HCT116 (cell line): ENCODE results near the gene UBE2E2. TPM values are rescaled to one million over a fixed set of nuclear protein-coding genes. Genes with fewer than 3 reads are reported as not detected.
"Not testable (repeated sequence)": the region's sequence is repeated elsewhere in the genome, so short reads cannot be mapped to it uniquely, and the experiment has no call there.

Experiments used
- ATAC-seq: fragments of 200-7000 bp; cut with Tn5 transposase; 2 replicates; pipeline ENCODE4 v1.9.1; 2020; ENCODE audit warnings: mild to moderate bottlenecking, moderate library complexity
- BruUV-seq: library from RNA; stranded (reverse); fragments of 400-500 nt; replicated peaks from 2 replicates; lab custom pipeline; 2021; lab: Mats Ljungman, UMichigan
- CTCF ChIA-PET: fragments of 300-600 bp; sonication (Branson Sonifier 250); formaldehyde crosslinking; loops from one replicate; lab custom pipeline; 2021; ENCODE audit warnings: antibody characterized with exemption; lab: Charles Lee
- POLR2A ChIA-PET: fragments of 300-600, 350-600 bp; sonication (Branson Sonifier 250); formaldehyde crosslinking; loops from one replicate; lab custom pipeline; 2021; ENCODE audit warnings: antibody characterized with exemption; lab: Charles Lee
- RAD21 ChIA-PET, 2 experiments: fragments of 300-600 bp; sonication (Branson Sonifier 250); formaldehyde crosslinking; loops; one replicate each; lab custom pipeline; 2023; ENCODE audit warnings: low total read pairs in 2 of 2; ENCODE audit not compliant: uncharacterized antibody in 2 of 2, unreplicated experiment in 2 of 2, low non-redundant PET in 1 of 2; lab: Charles Lee
- DNase-seq: peaks from one replicate; pipeline ENCODE4 v3.0.0-alpha.2; 2010; ENCODE audit warnings: low read depth, low spot score
- H2AFZ ChIP-seq: fragments of 200-600 bp; shearing (Covaris generic), sonication (generic); 2 replicates; pipeline ENCODE4 v1.6.1; 2017; ENCODE audit warnings: low read depth, mixed run types, mixed read lengths, antibody characterized with exemption, low read length; ENCODE audit not compliant: poor library complexity, severe bottlenecking
- H3K27ac ChIP-seq: 2 replicates; pipeline ENCODE4 v1.5.1; 2012; ENCODE audit warnings: low read depth, low read length
- H3K27me3 ChIP-seq: fragments of 200-600 bp; sonication (generic); 2 replicates; pipeline ENCODE4 v1.6.1; 2016; ENCODE audit warnings: mixed run types, low read length, mixed read lengths; ENCODE audit not compliant: insufficient read depth
- H3K36me3 ChIP-seq, 2 experiments: fragments of 200-500 bp in 1 of 2; fragments of 200-600 bp in 1 of 2; sonication (Bioruptor generic) in 1 of 2; sonication (generic) in 1 of 2; 2 replicates each; pipeline versions ENCODE4 v1.5.1 to v1.6.1; 2014 to 2016; ENCODE audit warnings: low read length in 2 of 2, inconsistent platforms in 1 of 2, mixed read lengths in 1 of 2, mixed run types in 1 of 2; ENCODE audit not compliant: insufficient read depth in 2 of 2, control insufficient read depth in 1 of 2
- H3K4me1 ChIP-seq, 2 experiments: fragments of 200-600 bp in 1 of 2; sonication (generic) in 1 of 2; 2 replicates each; pipeline versions ENCODE4 v1.5.1 to v1.6.1; 2012 to 2017; ENCODE audit warnings: low read length in 2 of 2, inconsistent platforms in 1 of 2, mild to moderate bottlenecking in 1 of 2, mixed read lengths in 1 of 2, mixed run types in 1 of 2, moderate library complexity in 1 of 2; ENCODE audit not compliant: insufficient read depth in 2 of 2, control insufficient read depth in 1 of 2
- H3K4me2 ChIP-seq: fragments of 200-600 bp; sonication (generic); 2 replicates; pipeline ENCODE4 v1.6.1; 2017; ENCODE audit warnings: mixed run types, low read length, mixed read lengths
- H3K4me3 ChIP-seq, 2 experiments: fragments of 200-600 bp in 1 of 2; sonication (generic) in 1 of 2; replicated peaks in 1 of 2; 2 replicates each; pipeline ENCODE4 v1.5.1; 2011 to 2016; ENCODE audit warnings: low read length in 2 of 2, control low read depth in 1 of 2, low read depth in 1 of 2, mild to moderate bottlenecking in 1 of 2, mixed read lengths in 1 of 2, mixed run types in 1 of 2
- H3K79me2 ChIP-seq: fragments of 200-600 bp; sonication (generic); 2 replicates; pipeline ENCODE4 v1.6.1; 2017; ENCODE audit warnings: mild to moderate bottlenecking, mixed run types, low read length, moderate library complexity, mixed read lengths; ENCODE audit not compliant: insufficient read depth
- H3K9ac ChIP-seq: fragments of 200-600 bp; sonication (generic); 2 replicates; pipeline ENCODE4 v1.6.1; 2016; ENCODE audit warnings: low read length, mixed read lengths
- H3K9me2 ChIP-seq: fragments of 200-600 bp; sonication (generic), shearing (Covaris generic); 2 replicates; pipeline ENCODE4 v1.6.1; 2017; ENCODE audit warnings: mixed run types, mild to moderate bottlenecking, moderate library complexity; ENCODE audit not compliant: insufficient read depth
- H3K9me3 ChIP-seq, 2 experiments: fragments of 200-500 bp in 1 of 2; fragments of 200-600 bp in 1 of 2; sonication (Bioruptor generic) in 1 of 2; sonication (generic) in 1 of 2; 2 replicates each; pipeline ENCODE4 v1.6.1; 2014 to 2017; ENCODE audit warnings: low read length in 2 of 2, mixed read lengths in 2 of 2, inconsistent platforms in 1 of 2, low read depth in 1 of 2, mild to moderate bottlenecking in 1 of 2, mixed run types in 1 of 2, moderate library complexity in 1 of 2; ENCODE audit not compliant: control insufficient read depth in 1 of 2, insufficient read depth in 1 of 2
- H4K20me1 ChIP-seq: fragments of 200-600 bp; sonication (generic), shearing (Covaris generic); 2 replicates; pipeline ENCODE4 v1.6.1; 2017; ENCODE audit warnings: mixed run types, mild to moderate bottlenecking, moderate library complexity; ENCODE audit not compliant: insufficient read depth
- RAD21 ChIP-seq: IDR thresholded peaks from 2 replicates; pipeline ENCODE4 v1.6.1; 2012; ENCODE audit warnings: low read depth, mild to moderate bottlenecking
- ZFX ChIP-seq: fragments of 450-650 bp; IDR thresholded peaks from 2 replicates; pipeline ENCODE4 v1.6.1; 2017
- intact Hi-C: fragments of 100-400 bp; cut with micrococcal nuclease; formaldehyde crosslinking; loops from 2 replicates; pipeline ENCODE4 v1.10.0; 2022
- total RNA-seq: library from RNA; stranded (reverse); gene quantifications from one replicate; pipeline ENCODE4 v1.2.1, GENCODE V29; 2021; ENCODE audit not compliant: unreplicated experiment

Gene UBE2E2
- total RNA-seq, 1 experiment from 2014 or later, result 21.4 TPM

GRCh38 chr3:23612296-23612891 is 409.3 kb downstream of the UBE2E2 start:
- Histone ChIP-seq H3K9me2 (no peaks in the 10 kb centered on the region), H3K4me2 (no peak overlapping the region), H2AFZ (no peak overlapping the region), H3K79me2 (no peaks in the 10 kb centered on the region), H4K20me1 (no peaks in the 10 kb centered on the region), H3K9ac (no peak overlapping the region)
- CTCF ChIA-PET, result no interaction called here
- no TSS peak for BruUV-seq
- RAD21 ChIA-PET, result no interaction called here
- DNase-seq, result no peak
- TF ChIP-seq ZFX, result no peak
- TF ChIP-seq, all 23 proteins: peak for 0
- Histone ChIP-seq H3K27ac (no peak overlapping the region), H3K4me3 (no peak overlapping the region), H3K27me3 (no peaks in the 10 kb centered on the region), H3K9me3 (no peaks in the 10 kb centered on the region), H3K4me1 (no peaks in the 10 kb centered on the region; a peak in 1 of 4 replicates), H3K36me3 (no peaks in the 10 kb centered on the region)
- POLR2A ChIA-PET, result no interaction called here
- no peak; the same call in 1 of the 2 replicates for ATAC-seq
- intact Hi-C loops, result no loop called here

GRCh38 chr3:23615068-23615467 is 411.9 kb downstream of the UBE2E2 start:
- Histone ChIP-seq H3K36me3 (no peaks in the 10 kb centered on the region), H3K9me2 (no peaks in the 10 kb centered on the region), H3K4me2 (no peak overlapping the region), H3K79me2 (no peaks in the 10 kb centered on the region), H3K9me3 (no peaks in the 10 kb centered on the region), H2AFZ (no peak overlapping the region), H3K27me3 (no peaks in the 10 kb centered on the region), H4K20me1 (no peaks in the 10 kb centered on the region)
- BruUV-seq, result no TSS peak
- no peak for TF ChIP-seq ZFX
- peak; percentile 36 for TF ChIP-seq RAD21
- TF ChIP-seq, all 23 proteins: peak for 1
- Histone ChIP-seq H3K9ac (no peak overlapping the region), H3K4me3 (no peak overlapping the region), H3K27ac (no peak overlapping the region), H3K4me1 (no peaks in the 10 kb centered on the region; a peak in 1 of 4 replicates)
- no peak; the same call in 1 of the 2 replicates for ATAC-seq
- ChIA-PET CTCF (no interaction called here), RAD21 (no interaction called here), POLR2A (no interaction called here)
- intact Hi-C loops, result no loop called here
- DNase-seq, result no peak

- H3K27ac ChIP-seq, H3K9ac ChIP-seq, H3K27me3 ChIP-seq, POLR2A ChIA-PET, H3K4me2 ChIP-seq, H3K9me3 ChIP-seq, H3K4me1 ChIP-seq, DNase-seq, H2AFZ ChIP-seq, BruUV-seq, H3K4me3 ChIP-seq, intact Hi-C loops, CTCF ChIA-PET, ATAC-seq, H4K20me1 ChIP-seq, H3K79me2 ChIP-seq, H3K36me3 ChIP-seq, H3K9me2 ChIP-seq, RAD21 ChIA-PET: not testable (repeated sequence)
These were observed 415.3 kb downstream of the UBE2E2 start for GRCh38 chr3:23618475-23618874.
